ENCODE measurements around the gene TP53BP2. TPM values are rescaled to one million over a fixed set of nuclear protein-coding genes. Genes with fewer than 3 reads are reported as not detected.

Gene TP53BP2
- total and polyA plus RNA-seq, 2 experiments from 2014 or later: 36.8 to 93.5 TPM

DNA sequence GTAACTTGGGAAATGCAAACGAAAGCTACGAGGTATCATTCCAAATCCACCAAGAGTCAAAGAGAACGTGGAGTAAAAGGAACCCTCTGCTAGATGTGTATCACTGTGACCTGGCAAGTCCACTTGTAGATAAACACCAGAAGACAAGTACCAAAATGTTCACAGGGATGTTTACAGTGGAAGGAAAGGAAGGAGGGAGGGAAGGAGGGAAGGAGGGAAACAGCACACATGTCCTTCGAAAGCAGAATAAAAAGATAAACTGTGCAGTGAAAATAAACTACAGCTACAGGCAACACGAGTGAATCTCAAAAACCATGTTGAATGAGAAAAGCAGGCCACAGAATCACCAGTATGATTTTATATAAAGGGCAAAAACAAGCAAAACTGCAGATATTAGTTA, 59.9 kb downstream of the TP53BP2 start:
- H3K27me3 ChIP-seq: no peaks in the 10 kb centered on the region
- TF ChIP-seq, protein P1, sequence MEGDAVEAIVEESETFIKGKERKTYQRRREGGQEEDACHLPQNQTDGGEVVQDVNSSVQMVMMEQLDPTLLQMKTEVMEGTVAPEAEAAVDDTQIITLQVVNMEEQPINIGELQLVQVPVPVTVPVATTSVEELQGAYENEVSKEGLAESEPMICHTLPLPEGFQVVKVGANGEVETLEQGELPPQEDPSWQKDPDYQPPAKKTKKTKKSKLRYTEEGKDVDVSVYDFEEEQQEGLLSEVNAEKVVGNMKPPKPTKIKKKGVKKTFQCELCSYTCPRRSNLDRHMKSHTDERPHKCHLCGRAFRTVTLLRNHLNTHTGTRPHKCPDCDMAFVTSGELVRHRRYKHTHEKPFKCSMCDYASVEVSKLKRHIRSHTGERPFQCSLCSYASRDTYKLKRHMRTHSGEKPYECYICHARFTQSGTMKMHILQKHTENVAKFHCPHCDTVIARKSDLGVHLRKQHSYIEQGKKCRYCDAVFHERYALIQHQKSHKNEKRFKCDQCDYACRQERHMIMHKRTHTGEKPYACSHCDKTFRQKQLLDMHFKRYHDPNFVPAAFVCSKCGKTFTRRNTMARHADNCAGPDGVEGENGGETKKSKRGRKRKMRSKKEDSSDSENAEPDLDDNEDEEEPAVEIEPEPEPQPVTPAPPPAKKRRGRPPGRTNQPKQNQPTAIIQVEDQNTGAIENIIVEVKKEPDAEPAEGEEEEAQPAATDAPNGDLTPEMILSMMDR (IDR thresholded peaks at IDR 0.05; ENCODE audit: low read depth, low read length): no peak
- no peak for DNase-seq (ENCODE audit: low read depth in 1 of 2, low spot score in 1 of 2)
- peaks cover 12% of the 10 kb centered on the region for H3K36me3 ChIP-seq
- peaks cover 33% of the 10 kb centered on the region for H3K4me1 ChIP-seq (ENCODE audit: low read depth)
- H3K4me3 ChIP-seq: no peak overlapping the region
- no peak overlapping the region for H3K27ac ChIP-seq
- no peaks in the 10 kb centered on the region for H3K9me3 ChIP-seq (ENCODE audit: low read depth)

DNA sequence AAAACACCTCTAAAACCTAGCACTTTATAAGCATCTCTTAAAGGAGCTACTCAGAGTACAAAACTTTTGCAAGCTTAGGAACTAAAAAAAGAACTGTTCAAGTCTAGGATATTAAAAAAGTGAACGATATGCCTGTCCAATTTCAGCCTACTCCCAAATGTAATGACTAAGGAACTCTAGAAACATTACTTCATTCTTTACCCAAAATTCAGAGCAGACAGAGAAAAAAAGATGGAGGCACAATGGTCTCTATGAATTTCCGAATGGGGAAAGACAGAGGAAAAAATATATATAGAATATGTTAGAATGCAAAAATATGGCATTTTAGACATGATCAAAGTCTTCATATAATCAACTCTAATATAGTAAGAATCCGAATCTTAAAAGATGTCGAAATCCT, 61.2 kb downstream of the TP53BP2 start:
- Histone ChIP-seq H3K4me1 (ENCODE audit: low read depth) (peaks cover 29% of the 10 kb centered on the region), H3K27me3 (no peaks in the 10 kb centered on the region), H3K4me3 (no peak overlapping the region), H3K36me3 (peaks cover 23% of the 10 kb centered on the region), H3K9me3 (ENCODE audit: low read depth) (no peaks in the 10 kb centered on the region), H3K27ac (no peak overlapping the region)
- DNase-seq (ENCODE audit: low read depth in 1 of 2, low spot score in 1 of 2): no peak
- TF ChIP-seq, protein P1 (IDR thresholded peaks at IDR 0.05; ENCODE audit: low read depth, low read length): no peak

DNA sequence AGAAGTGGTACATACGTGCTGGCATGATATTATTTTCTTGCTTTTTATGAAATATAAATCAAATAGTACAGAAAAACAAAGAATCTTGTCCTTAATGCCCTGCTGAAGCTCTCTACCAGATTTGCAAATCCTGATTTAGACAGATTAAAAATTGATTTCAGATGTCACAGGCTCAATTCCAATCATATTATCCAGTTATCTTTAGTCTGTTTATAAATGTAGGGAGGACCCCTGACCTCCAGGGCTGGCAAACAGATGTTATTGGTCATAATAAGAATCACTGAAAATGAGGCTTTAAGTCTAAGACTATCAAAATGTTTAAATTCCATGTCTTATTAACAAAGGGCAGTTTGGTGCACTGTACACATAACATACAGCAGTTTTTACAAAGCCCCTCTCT, 62.1 kb downstream of the TP53BP2 start:
- no peaks in the 10 kb centered on the region for H3K27me3 ChIP-seq
- H3K4me1 ChIP-seq (ENCODE audit: low read depth): peaks cover 20% of the 10 kb centered on the region
- no peak for DNase-seq (ENCODE audit: low read depth in 1 of 2, low spot score in 1 of 2)
- no peaks in the 10 kb centered on the region for H3K9me3 ChIP-seq (ENCODE audit: low read depth)
- no peak overlapping the region for H3K27ac ChIP-seq
- TF ChIP-seq, protein P1 (IDR thresholded peaks at IDR 0.05; ENCODE audit: low read depth, low read length): no peak
- peaks cover 31% of the 10 kb centered on the region for H3K36me3 ChIP-seq
- H3K4me3 ChIP-seq: no peak overlapping the region

DNA sequence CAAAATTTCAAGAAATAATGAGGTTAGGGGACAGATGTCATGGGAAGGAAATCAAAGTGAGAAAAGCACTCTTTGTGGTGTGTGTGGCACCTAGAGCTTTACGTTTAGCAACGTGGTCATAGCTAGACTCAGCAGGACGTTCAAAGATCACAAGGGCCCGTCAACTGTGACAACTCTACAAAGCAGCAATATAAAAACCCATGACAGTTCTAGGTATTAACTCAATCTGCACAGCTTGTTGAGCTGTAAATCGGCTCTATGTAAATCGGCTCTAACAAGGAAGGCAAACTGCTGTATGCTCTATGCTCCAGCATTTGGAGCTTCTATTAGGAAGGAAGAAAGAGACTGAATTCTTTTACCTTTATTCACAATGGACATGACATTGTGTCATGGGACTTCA, 64.8 kb downstream of the TP53BP2 start:
- Histone ChIP-seq H3K27me3 (no peaks in the 10 kb centered on the region), H3K4me3 (no peak overlapping the region), H3K27ac (peak overlapping the region; percentile 27), H3K4me1 (ENCODE audit: low read depth) (peaks cover 18% of the 10 kb centered on the region), H3K36me3 (peaks cover 48% of the 10 kb centered on the region), H3K9me3 (ENCODE audit: low read depth) (no peaks in the 10 kb centered on the region)
- no peak for DNase-seq (ENCODE audit: low read depth in 1 of 2, low spot score in 1 of 2)
- TF ChIP-seq, protein P1 (IDR thresholded peaks at IDR 0.05; ENCODE audit: low read depth, low read length): no peak

DNA sequence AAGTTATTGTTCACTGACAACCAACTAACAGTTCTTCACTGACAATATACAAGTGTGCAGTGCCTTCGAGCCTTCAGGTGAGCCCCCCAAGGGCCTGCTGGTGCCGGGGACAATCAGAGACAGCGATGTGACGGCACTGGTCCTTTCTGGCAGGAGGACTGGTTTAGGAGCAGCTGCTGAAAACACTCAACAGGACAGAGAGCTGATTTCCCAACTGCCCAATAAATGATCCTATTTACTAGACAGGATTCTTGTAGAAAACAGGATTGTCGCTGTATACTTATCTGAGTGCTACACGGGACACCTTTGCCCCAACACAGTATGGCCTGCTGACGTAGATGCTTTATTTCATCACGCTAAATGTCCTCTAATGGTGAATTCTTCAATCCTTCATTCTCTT, 65.4 kb downstream of the TP53BP2 start:
- H3K4me1 ChIP-seq (ENCODE audit: low read depth): peaks cover 14% of the 10 kb centered on the region

More for the DNA sequence above, 65.4 kb downstream of the TP53BP2 start:
- Histone ChIP-seq H3K36me3 (peaks cover 47% of the 10 kb centered on the region), H3K4me3 (no peak overlapping the region), H3K27me3 (no peaks in the 10 kb centered on the region), H3K9me3 (ENCODE audit: low read depth) (no peaks in the 10 kb centered on the region), H3K27ac (peak overlapping the region; percentile 27)
- no peak for DNase-seq (ENCODE audit: low read depth in 1 of 2, low spot score in 1 of 2)
- TF ChIP-seq, protein P1 (IDR thresholded peaks at IDR 0.05; ENCODE audit: low read depth, low read length): no peak

All from cardiac muscle cell (in vitro differentiated cells and primary cell).